ENCODE results near the gene GABRB3.
"Not testable (repeated sequence)": the region's sequence is repeated elsewhere in the genome, so short reads cannot be mapped to it uniquely, and the experiment has no call there.

GABRB3 gene

GRCh38 chr15:26731965-26732364 lies 40.9 kb downstream of the GABRB3 start:
- DNase-seq = no peak

- DNase-seq = no peak
These were observed 43.3 kb downstream of the GABRB3 start for GRCh38 chr15:26729581-26729980.

- no peak for DNase-seq
These were observed 43.8 kb downstream of the GABRB3 start for GRCh38 chr15:26729030-26729429.

GRCh38 chr15:26724381-26725150 lies 48.3 kb downstream of the GABRB3 start:
- no peak for DNase-seq

GRCh38 chr15:26722621-26723160 lies 50.2 kb downstream of the GABRB3 start:
- DNase-seq = no peak

GRCh38 chr15:26721232-26721967 lies 51.5 kb downstream of the GABRB3 start:
- no peak for DNase-seq

GRCh38 chr15:26720546-26720945 lies 52.3 kb downstream of the GABRB3 start:
- DNase-seq = no peak

GRCh38 chr15:26719866-26720265 lies 53.0 kb downstream of the GABRB3 start:
- not testable (repeated sequence) for DNase-seq

GRCh38 chr15:26716069-26716468 lies 56.8 kb downstream of the GABRB3 start:
- no peak for DNase-seq

- no peak for DNase-seq
These were observed 59.4 kb downstream of the GABRB3 start for GRCh38 chr15:26713498-26713897.

GRCh38 chr15:26712335-26712734 lies 60.5 kb downstream of the GABRB3 start:
- DNase-seq = no peak

GRCh38 chr15:26711445-26711844 lies 61.4 kb downstream of the GABRB3 start:
- DNase-seq = no peak

GRCh38 chr15:26702381-26702780 lies 70.5 kb downstream of the GABRB3 start:
- DNase-seq = no peak

GRCh38 chr15:26698555-26698954 lies 74.3 kb downstream of the GABRB3 start:
- DNase-seq = no peak

GRCh38 chr15:26697913-26698312 lies 75.0 kb downstream of the GABRB3 start:
- DNase-seq = no peak

- no peak for DNase-seq
These were observed 81.6 kb downstream of the GABRB3 start for GRCh38 chr15:26691249-26691648.

- DNase-seq = no peak
These were observed 82.1 kb downstream of the GABRB3 start for GRCh38 chr15:26690778-26691177.

GRCh38 chr15:26689462-26689861 lies 83.4 kb downstream of the GABRB3 start:
- DNase-seq = no peak

GRCh38 chr15:26686547-26687187 lies 86.2 kb downstream of the GABRB3 start:
- no peak for DNase-seq

- DNase-seq = no peak
These were observed 90.2 kb downstream of the GABRB3 start for GRCh38 chr15:26682598-26683164.

- DNase-seq = no peak
These were observed 92.9 kb downstream of the GABRB3 start for GRCh38 chr15:26679927-26680326.

GRCh38 chr15:26676115-26676514 lies 96.8 kb downstream of the GABRB3 start:
- DNase-seq = no peak

- DNase-seq = no peak
These were observed 98.4 kb downstream of the GABRB3 start for GRCh38 chr15:26674467-26674866.

Measured in CD4-positive, alpha-beta T cell treated with Interleukin-12 subunit alpha and Interleukin-12 subunit beta, for 1 hour (primary cell).